ENCODE results near the gene HTRA2. TPM values are rescaled to one million over a fixed set of nuclear protein-coding genes. Genes with fewer than 3 reads are reported as not detected.

The HTRA2 gene
- total RNA-seq, 1 experiment from 2014 or later: 24.9 TPM

DNA sequence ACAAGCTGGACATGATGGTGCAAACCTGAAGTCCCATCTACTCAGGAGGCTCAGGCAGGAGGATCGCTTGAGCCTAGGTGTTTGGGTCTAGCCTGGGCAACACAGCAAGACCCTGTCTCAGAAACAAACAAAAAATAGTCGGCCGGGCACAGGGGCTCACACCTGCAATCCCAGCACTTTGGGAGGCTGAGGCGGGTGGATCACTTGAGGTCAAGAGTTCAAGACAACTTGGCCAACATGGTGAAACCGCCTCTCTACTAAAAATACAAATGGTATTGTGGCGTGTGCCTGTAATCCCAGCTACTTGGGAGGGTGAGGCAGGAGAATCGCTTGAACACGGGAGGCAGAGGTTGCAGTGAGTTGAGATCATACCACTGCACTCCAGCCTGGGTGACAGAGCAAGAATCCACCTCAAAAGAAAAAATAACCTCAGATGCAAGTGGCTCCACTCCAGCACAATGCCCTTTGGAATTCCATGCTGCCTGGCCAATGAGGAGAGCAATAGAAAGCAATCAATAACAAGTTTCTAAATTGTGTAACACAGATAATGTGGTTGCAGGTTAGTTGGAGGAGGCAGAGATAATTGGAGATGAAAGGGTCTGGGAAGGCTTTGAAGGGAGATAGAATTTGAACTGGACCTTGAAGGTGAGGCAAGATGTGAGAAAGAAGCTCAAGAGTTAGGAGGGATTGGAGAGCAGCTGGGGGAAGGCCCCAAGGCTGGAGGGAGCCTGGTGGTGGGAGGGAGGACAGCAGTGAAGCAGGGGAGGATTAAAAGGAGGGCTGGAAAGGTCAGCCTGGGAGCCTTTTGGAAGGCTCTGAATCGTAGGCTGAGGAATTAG lies 40.9 kb upstream of the HTRA2 start:
- Histone ChIP-seq H3T11ph (ENCODE audit: low read length) (no peak overlapping the region), H4K8ac (replicated peaks; ENCODE audit: insufficient read length, low read depth, low read length) (no peak overlapping the region), H3K4me1 (ENCODE audit: insufficient read depth, low read length) (no peaks in the 10 kb centered on the region), H2BK12ac (ENCODE audit: insufficient read length, low read depth, low read length) (no peak overlapping the region), H3K9ac (ENCODE audit: extremely low read depth, insufficient read length, low read length) (no peak overlapping the region), H3K4me2 (ENCODE audit: insufficient read depth, insufficient read length, low read length) (no peak overlapping the region), H3K18ac (ENCODE audit: insufficient read length, low read depth, low read length) (no peak overlapping the region), H3K79me1 (ENCODE audit: insufficient read depth, low read depth, low read length, poor library complexity, severe bottlenecking) (no peaks in the 10 kb centered on the region), H3K56ac (ENCODE audit: insufficient read length, low read depth, low read length) (no peak overlapping the region), H2BK5ac (ENCODE audit: insufficient read length, low read length) (no peak overlapping the region), H3K9me3 (ENCODE audit: control insufficient read depth, low read depth, low read length) (no peaks in the 10 kb centered on the region), H4K91ac (ENCODE audit: insufficient read length, low read depth, low read length) (no peak overlapping the region), H2BK20ac (ENCODE audit: low read depth, low read length, poor library complexity, severe bottlenecking) (no peak overlapping the region), H2AK5ac (ENCODE audit: insufficient read length, low read length) (no peak overlapping the region), H3K27me3 (ENCODE audit: insufficient read depth, low read length) (no peaks in the 10 kb centered on the region), H4K20me1 (ENCODE audit: control insufficient read depth, insufficient read depth, insufficient read length) (no peaks in the 10 kb centered on the region), H2BK120ac (ENCODE audit: low read depth, low read length, poor library complexity, severe bottlenecking) (no peak overlapping the region), H3K79me2 (ENCODE audit: insufficient read depth, low read length) (no peaks in the 10 kb centered on the region), H3K23me2 (ENCODE audit: insufficient read length, low read depth, low read length, poor library complexity, severe bottlenecking) (no peaks in the 10 kb centered on the region), H3K23ac (ENCODE audit: insufficient read length, low read depth, low read length) (no peak overlapping the region), H2BK15ac (ENCODE audit: low read depth, low read length) (no peak overlapping the region), H2AFZ (ENCODE audit: low read length) (no peak overlapping the region), H3K27ac (ENCODE audit: insufficient read length, low read depth, low read length) (no peak overlapping the region), H3K4ac (ENCODE audit: low read depth, low read length) (no peak overlapping the region), H4K5ac (ENCODE audit: insufficient read length, low read depth, low read length) (no peak overlapping the region), H3K14ac (ENCODE audit: insufficient read depth, low read length) (no peak overlapping the region)
- H3K36me3 Mint-ChIP-seq (ENCODE audit: insufficient read depth in 1 of 3, low read depth in 3 of 3): peaks cover 24 to 64% (median 59%) of the 10 kb centered on the region in 3 experiments
- no peak overlapping the region for H3K4me3 Mint-ChIP-seq
- no peak for DNase-seq
- H3K27me3 Mint-ChIP-seq (ENCODE audit: low read depth): no peaks in the 10 kb centered on the region; the same call in 1 of the 2 replicates
- H3K9me3 Mint-ChIP-seq: no peaks in the 10 kb centered on the region
- no peak overlapping the region for H3K27ac Mint-ChIP-seq
- TF ChIP-seq CTCF (conservative IDR thresholded peaks at IDR 0.05): no peak
- WGBS (ENCODE audit: extremely low coverage, insufficient read length, low lambda C conversion rate): no CpG with 5 or more reads among the region's 9 CpGs
- H3K4me1 Mint-ChIP-seq: no peaks in the 10 kb centered on the region
